Effector memory CD4-positive, alpha-beta T cell (primary cell): ENCODE data around the gene SPINK4.

Source experiments
- DNase-seq, 3 donors: peaks; one replicate each; pipeline ENCODE4 v3.0.0-alpha.2; 2020
- H3K27ac ChIP-seq: 2 replicates; pipeline ENCODE4 v1.7.0; 2013; ENCODE audit warnings: mild to moderate bottlenecking, low read length, moderate library complexity; ENCODE audit not compliant: insufficient read depth, poor library complexity, severe bottlenecking
- H3K27me3 ChIP-seq: replicated peaks from 2 replicates; pipeline ENCODE4 v1.7.0; 2013; ENCODE audit warnings: mild to moderate bottlenecking, low read length; ENCODE audit not compliant: insufficient read depth, control insufficient read depth, poor library complexity, severe bottlenecking
- H3K36me3 ChIP-seq: 2 replicates; pipeline ENCODE4 v1.7.0; 2013; ENCODE audit warnings: mild to moderate bottlenecking, low read length, moderate library complexity; ENCODE audit not compliant: control insufficient read depth, insufficient read depth
- H3K4me1 ChIP-seq: 2 replicates; pipeline ENCODE4 v1.7.0; 2013; ENCODE audit warnings: low read length, mild to moderate bottlenecking; ENCODE audit not compliant: control insufficient read depth, insufficient read depth, poor library complexity, severe bottlenecking
- H3K4me3 ChIP-seq: 2 replicates; pipeline ENCODE4 v1.7.0; 2013; ENCODE audit warnings: low read length, low read depth, mild to moderate bottlenecking; ENCODE audit not compliant: insufficient read depth, poor library complexity, severe bottlenecking
- H3K9me3 ChIP-seq: 2 replicates; pipeline ENCODE4 v1.7.0; 2013; ENCODE audit warnings: mild to moderate bottlenecking, low read length, moderate library complexity; ENCODE audit not compliant: control insufficient read depth

Gene SPINK4

DNA sequence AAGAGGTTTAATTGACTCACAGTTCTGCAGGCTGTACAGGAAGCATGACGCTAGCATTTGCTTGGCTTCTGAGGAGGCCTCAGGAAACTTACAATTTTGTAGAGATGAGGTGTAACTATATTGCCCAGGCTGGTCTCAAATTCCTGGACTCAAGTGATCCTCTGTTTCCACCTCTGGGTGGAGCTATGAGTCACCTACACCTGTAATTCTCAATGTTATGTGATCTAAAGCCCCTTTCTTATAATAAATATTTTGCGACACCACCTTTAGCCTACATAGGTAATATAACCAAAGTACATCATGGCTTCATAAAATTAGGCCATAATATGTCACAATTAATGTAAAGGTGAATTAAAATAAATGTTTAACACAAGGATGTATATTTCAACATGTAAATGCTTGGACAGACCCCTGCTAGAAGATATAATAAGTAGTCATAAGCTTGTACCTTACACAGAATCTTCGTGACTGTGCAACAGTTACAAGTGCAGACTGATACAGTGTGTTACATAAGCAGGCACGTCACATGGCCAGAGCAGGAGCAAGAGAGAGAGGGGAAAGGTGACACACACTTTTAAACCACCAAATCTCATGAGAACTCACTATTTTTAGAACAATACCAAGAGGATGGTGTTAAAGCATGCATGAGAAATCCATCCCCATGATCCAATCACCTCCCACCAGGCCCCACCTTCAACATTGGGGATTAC lies 29.8 kb upstream of the SPINK4 start:
- H3K27me3 ChIP-seq = no peaks in the 10 kb centered on the region
- no peaks in the 10 kb centered on the region for H3K9me3 ChIP-seq
- no peaks in the 10 kb centered on the region for H3K36me3 ChIP-seq
- no peak overlapping the region for H3K4me3 ChIP-seq
- no peak overlapping the region for H3K27ac ChIP-seq
- H3K4me1 ChIP-seq = no peaks in the 10 kb centered on the region
- DNase-seq = no peak

DNA sequence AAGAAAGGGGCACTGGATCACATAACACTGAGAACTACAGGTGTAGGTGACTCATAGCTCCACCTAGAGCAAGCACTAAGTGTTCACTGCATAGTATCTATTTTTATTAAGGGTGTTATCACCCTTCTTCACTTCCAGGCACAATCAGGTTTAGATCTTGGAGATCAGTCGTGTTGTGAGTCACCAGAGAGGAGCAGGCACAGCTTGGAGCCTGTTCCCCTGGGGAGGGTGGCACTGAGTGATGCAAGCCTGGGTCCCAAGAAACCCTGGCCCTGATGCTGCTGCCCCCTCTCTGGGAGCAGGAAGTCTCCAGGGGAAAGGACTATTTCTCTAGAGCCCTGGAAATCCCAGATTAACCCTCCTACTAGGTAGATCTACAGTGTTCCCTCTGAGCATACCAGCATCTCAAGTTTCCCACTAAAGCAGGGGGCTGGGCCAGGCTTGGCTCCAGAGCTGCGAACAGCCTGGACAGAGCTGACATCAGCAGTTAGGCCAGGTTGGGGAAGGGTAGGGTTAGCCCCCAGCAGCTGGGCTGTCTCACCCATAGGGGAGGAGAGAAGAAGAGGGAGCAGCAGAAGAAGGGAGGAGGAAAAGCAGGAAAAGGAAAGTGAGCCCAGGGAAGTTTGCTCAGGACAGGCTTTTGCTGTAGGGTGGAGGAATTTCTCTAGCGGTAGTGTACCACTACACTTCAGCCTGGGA lies 28.1 kb upstream of the SPINK4 start:
- no peak for DNase-seq
- Histone ChIP-seq H3K4me3 (no peak overlapping the region), H3K27ac (no peak overlapping the region)

GRCh38 chr9:33220681-33221567 lies 19.0 kb upstream of the SPINK4 start:
- DNase-seq = no peak
- Histone ChIP-seq H3K27ac (no peak overlapping the region), H3K4me3 (no peak overlapping the region), H3K27me3 (no peaks in the 10 kb centered on the region), H3K9me3 (no peaks in the 10 kb centered on the region), H3K4me1 (peaks cover 10% of the 10 kb centered on the region), H3K36me3 (no peaks in the 10 kb centered on the region)

More for the DNA sequence above, 28.1 kb upstream of the SPINK4 start:
- no peaks in the 10 kb centered on the region for H3K27me3 ChIP-seq
- H3K9me3 ChIP-seq = no peaks in the 10 kb centered on the region
- H3K36me3 ChIP-seq = no peaks in the 10 kb centered on the region
- H3K4me1 ChIP-seq = no peaks in the 10 kb centered on the region

GRCh38 chr9:33221568-33221884 lies 18.4 kb upstream of the SPINK4 start:
- Histone ChIP-seq H3K27me3 (no peaks in the 10 kb centered on the region), H3K9me3 (no peaks in the 10 kb centered on the region), H3K4me1 (peaks cover 10% of the 10 kb centered on the region), H3K27ac (no peak overlapping the region), H3K36me3 (no peaks in the 10 kb centered on the region), H3K4me3 (no peak overlapping the region)
- DNase-seq = no peak

DNA sequence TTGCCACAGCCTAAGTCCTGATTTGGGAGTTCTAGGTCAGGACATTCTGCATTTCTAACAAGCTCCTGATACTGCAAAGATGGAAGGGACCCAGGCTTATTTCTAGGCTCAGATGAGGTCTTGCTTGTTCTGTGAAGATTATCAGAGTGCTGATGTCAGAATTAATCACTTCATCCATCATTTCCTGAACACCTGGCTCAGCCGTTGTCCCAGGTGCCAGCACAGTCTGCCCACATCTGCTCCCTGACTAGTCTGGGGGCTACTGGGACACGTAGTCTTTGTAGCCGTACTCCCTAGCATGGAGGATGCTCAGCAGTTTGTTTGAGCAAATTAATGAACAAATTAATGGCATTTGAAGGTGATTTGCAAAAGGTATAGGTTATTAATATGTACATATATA lies 17.9 kb upstream of the SPINK4 start:
- Histone ChIP-seq H3K36me3 (no peaks in the 10 kb centered on the region), H3K4me3 (no peak overlapping the region), H3K9me3 (no peaks in the 10 kb centered on the region), H3K27ac (no peak overlapping the region), H3K4me1 (peaks cover 10% of the 10 kb centered on the region), H3K27me3 (no peaks in the 10 kb centered on the region)
- DNase-seq = no peak

- no peaks in the 10 kb centered on the region for H3K36me3 ChIP-seq
- no peak overlapping the region for H3K4me3 ChIP-seq
- no peak for DNase-seq
- no peaks in the 10 kb centered on the region for H3K27me3 ChIP-seq
- peaks cover 10% of the 10 kb centered on the region for H3K4me1 ChIP-seq
- no peaks in the 10 kb centered on the region for H3K9me3 ChIP-seq
- H3K27ac ChIP-seq = no peak overlapping the region
Measured at GRCh38 chr9:33223696-33224095, 16.3 kb upstream of the SPINK4 start.

- Histone ChIP-seq H3K27me3 (no peaks in the 10 kb centered on the region), H3K27ac (no peak overlapping the region), H3K4me1 (peaks cover 10% of the 10 kb centered on the region), H3K36me3 (no peaks in the 10 kb centered on the region), H3K9me3 (no peaks in the 10 kb centered on the region), H3K4me3 (no peak overlapping the region)
- DNase-seq = peak; percentile 22 to 59 (median 34)
Measured at GRCh38 chr9:33225319-33226147, 14.4 kb upstream of the SPINK4 start.

- Histone ChIP-seq H3K4me3 (no peak overlapping the region), H3K36me3 (no peaks in the 10 kb centered on the region), H3K4me1 (peaks cover 8% of the 10 kb centered on the region), H3K27ac (no peak overlapping the region), H3K27me3 (no peaks in the 10 kb centered on the region), H3K9me3 (no peaks in the 10 kb centered on the region)
- DNase-seq = no peak
Measured at GRCh38 chr9:33227008-33227398, 13.0 kb upstream of the SPINK4 start.

GRCh38 chr9:33227741-33228140 lies 12.2 kb upstream of the SPINK4 start:
- Histone ChIP-seq H3K36me3 (no peaks in the 10 kb centered on the region), H3K4me3 (no peak overlapping the region), H3K27ac (no peak overlapping the region), H3K27me3 (no peaks in the 10 kb centered on the region), H3K4me1 (peaks cover 8% of the 10 kb centered on the region), H3K9me3 (no peaks in the 10 kb centered on the region)
- no peak for DNase-seq
